Hematopoietic multipotent progenitor cell treated with erythropoietin and hydrocortisone succinate and interleukin-3 and kit ligand, for 15 days (in vitro differentiated cells): ENCODE measurements around the gene DHRS7B.

Experiments
- DNase-seq: peaks from one replicate; pipeline ENCODE4 v3.0.0-alpha.2; 2015; ENCODE audit warnings: low spot score

DHRS7B gene

GRCh38 chr17:21240369-21241055 is 113.7 kb downstream of the DHRS7B start:
- no peak for DNase-seq
